GM13977 (cell line): ENCODE data around the gene WDR43.

Experiments used
- DNase-seq: peaks from one replicate; pipeline ENCODE4 v3.0.0; 2012; ENCODE audit warnings: low spot score
- CTCF ChIP-seq: IDR thresholded peaks from 2 replicates; pipeline ENCODE4 v1.5.1; 2012; ENCODE audit warnings: mild to moderate bottlenecking, control low read depth; ENCODE audit not compliant: insufficient read depth; ENCODE audit errors: extremely low read depth, missing control alignments
- in situ Hi-C: fragments of 300-500 bp; cut with MboI; formaldehyde crosslinking; loops from one replicate; pipeline ENCODE4 v1.12.0; 2022; ENCODE audit warnings: low sequenced_read_pairs, low pct_unique_long_range_greater_than_20kb, mixed read lengths, inconsistent platforms; ENCODE audit not compliant: unreplicated experiment

The WDR43 gene

GRCh38 chr2:28894470-28895188 is at the start of gene WDR43:
Gene WDR43, plus strand, starts transcription at chr2:28894667. Its CDS starts 32 bp downstream, at chr2:28894699.
- TF ChIP-seq CTCF = no peak
- in situ Hi-C loops = no loop called here
- peak; percentile 97 for DNase-seq

GRCh38 chr2:28855193-28855592 is 39.3 kb upstream of the WDR43 start:
- in situ Hi-C loops = no loop called here
- no peak for DNase-seq
- TF ChIP-seq CTCF = no peak

GRCh38 chr2:28855977-28856376 is 38.5 kb upstream of the WDR43 start:
- TF ChIP-seq CTCF = no peak
- DNase-seq = no peak
- in situ Hi-C loops = no loop called here

- TF ChIP-seq CTCF = no peak
Measured at GRCh38 chr2:28868611-28869010, 25.9 kb upstream of the WDR43 start.

GRCh38 chr2:28869494-28870145 is 24.8 kb upstream of the WDR43 start:
- in situ Hi-C loops = no loop called here
- no peak for TF ChIP-seq CTCF
- no peak for DNase-seq

More at GRCh38 chr2:28868611-28869010, 25.9 kb upstream of the WDR43 start:
- no peak for DNase-seq
- in situ Hi-C loops = no loop called here

GRCh38 chr2:28870146-28870891 is 24.1 kb upstream of the WDR43 start, which contains the start of gene TRMT61B:
Gene TRMT61B, minus strand, starts transcription at chr2:28870309. Its CDS starts 32 bp downstream, at chr2:28870277.
- DNase-seq = peak; percentile 95
- no peak for TF ChIP-seq CTCF
- in situ Hi-C loops = no loop called here
